HUES6 (cell line): Measurements from ENCODE around the gene GPR25.

ENCODE experiments used
- H3K27ac ChIP-seq: 2 replicates; pipeline ENCODE4 v1.7.0; 2013; ENCODE audit warnings: low read depth, mild to moderate bottlenecking, low read length, inconsistent platforms
- H3K27me3 ChIP-seq: 2 replicates; pipeline ENCODE4 v1.6.1; 2013; ENCODE audit warnings: low read length; ENCODE audit not compliant: control insufficient read depth, insufficient read depth
- H3K36me3 ChIP-seq: 2 replicates; pipeline ENCODE4 v1.6.1; 2013; ENCODE audit warnings: low read length; ENCODE audit not compliant: control insufficient read depth, insufficient read depth
- H3K4me1 ChIP-seq: 2 replicates; pipeline ENCODE4 v1.6.1; 2013; ENCODE audit warnings: low read length; ENCODE audit not compliant: control insufficient read depth, insufficient read depth
- H3K4me3 ChIP-seq: 2 replicates; pipeline ENCODE4 v1.5.1; 2013; ENCODE audit warnings: low read depth, low read length
- H3K9ac ChIP-seq: one replicate; pipeline ENCODE4 v1.6.1; 2013; ENCODE audit warnings: mild to moderate bottlenecking, low read length
- H3K9me3 ChIP-seq: 2 replicates; pipeline ENCODE4 v1.6.1; 2013; ENCODE audit warnings: low read depth, low read length; ENCODE audit not compliant: control insufficient read depth, insufficient read depth

GPR25 gene

GRCh38 chr1:200856716-200857357, 15.9 kb upstream of the GPR25 start:
- Histone ChIP-seq H3K4me3 (no peak overlapping the region), H3K36me3 (peaks cover 54% of the 10 kb centered on the region), H3K9ac (no peak overlapping the region), H3K4me1 (no peaks in the 10 kb centered on the region), H3K27me3 (no peaks in the 10 kb centered on the region), H3K9me3 (no peaks in the 10 kb centered on the region), H3K27ac (no peak overlapping the region)

GRCh38 chr1:200857804-200858203, 15.0 kb upstream of the GPR25 start:
- Histone ChIP-seq H3K9me3 (no peaks in the 10 kb centered on the region), H3K4me3 (no peak overlapping the region), H3K27me3 (no peaks in the 10 kb centered on the region), H3K4me1 (no peaks in the 10 kb centered on the region), H3K36me3 (peaks cover 51% of the 10 kb centered on the region), H3K27ac (no peak overlapping the region), H3K9ac (no peak overlapping the region)

- Histone ChIP-seq H3K36me3 (peaks cover 16% of the 10 kb centered on the region), H3K9me3 (no peaks in the 10 kb centered on the region), H3K4me1 (no peaks in the 10 kb centered on the region), H3K4me3 (no peak overlapping the region), H3K9ac (no peak overlapping the region), H3K27me3 (no peaks in the 10 kb centered on the region), H3K27ac (no peak overlapping the region)
Measured at GRCh38 chr1:200861937-200862647, 10.7 kb upstream of the GPR25 start.

GRCh38 chr1:200862713-200863415, 9.9 kb upstream of the GPR25 start:
- Histone ChIP-seq H3K27ac (no peak overlapping the region), H3K9ac (no peak overlapping the region), H3K4me1 (no peaks in the 10 kb centered on the region)

GRCh38 chr1:200866116-200866515, 6.7 kb upstream of the GPR25 start:
- Histone ChIP-seq H3K27me3 (no peaks in the 10 kb centered on the region), H3K36me3 (peaks cover 2% of the 10 kb centered on the region; the same call in 1 of the 2 replicates), H3K27ac (no peak overlapping the region), H3K4me3 (no peak overlapping the region), H3K9ac (no peak overlapping the region), H3K9me3 (no peaks in the 10 kb centered on the region), H3K4me1 (no peaks in the 10 kb centered on the region)

More at GRCh38 chr1:200862713-200863415, 9.9 kb upstream of the GPR25 start:
- Histone ChIP-seq H3K4me3 (no peak overlapping the region), H3K36me3 (peaks cover 8% of the 10 kb centered on the region), H3K9me3 (no peaks in the 10 kb centered on the region), H3K27me3 (no peaks in the 10 kb centered on the region)

- no peak overlapping the region for H3K27ac ChIP-seq
- peaks cover 2% of the 10 kb centered on the region; the same call in 1 of the 2 replicates for H3K36me3 ChIP-seq
- H3K4me3 ChIP-seq, result no peak overlapping the region
- no peaks in the 10 kb centered on the region for H3K9me3 ChIP-seq
- H3K9ac ChIP-seq, result no peak overlapping the region
- H3K4me1 ChIP-seq, result no peaks in the 10 kb centered on the region
- H3K27me3 ChIP-seq, result no peaks in the 10 kb centered on the region
Measured at GRCh38 chr1:200866521-200866920, 6.3 kb upstream of the GPR25 start.

- Histone ChIP-seq H3K9ac (no peak overlapping the region), H3K36me3 (peaks cover 2% of the 10 kb centered on the region; the same call in 1 of the 2 replicates), H3K27me3 (no peaks in the 10 kb centered on the region), H3K4me3 (no peak overlapping the region), H3K27ac (no peak overlapping the region), H3K9me3 (no peaks in the 10 kb centered on the region), H3K4me1 (no peaks in the 10 kb centered on the region)
Measured at GRCh38 chr1:200867018-200867811, 5.6 kb upstream of the GPR25 start.

GRCh38 chr1:200869376-200869752, 3.4 kb upstream of the GPR25 start:
- H3K27me3 ChIP-seq, result no peaks in the 10 kb centered on the region; the same call in 1 of the 2 replicates
- H3K4me1 ChIP-seq, result no peaks in the 10 kb centered on the region
- H3K9me3 ChIP-seq, result no peaks in the 10 kb centered on the region
- no peak overlapping the region for H3K4me3 ChIP-seq
- no peaks in the 10 kb centered on the region for H3K36me3 ChIP-seq
- no peak overlapping the region for H3K9ac ChIP-seq
- no peak overlapping the region for H3K27ac ChIP-seq

GRCh38 chr1:200869753-200870391, 2.9 kb upstream of the GPR25 start:
- Histone ChIP-seq H3K9ac (no peak overlapping the region), H3K36me3 (no peaks in the 10 kb centered on the region), H3K9me3 (no peaks in the 10 kb centered on the region)

GRCh38 chr1:200873116-200873670, 412 bp downstream of the GPR25 start:
- Histone ChIP-seq H3K9ac (no peak overlapping the region), H3K27me3 (no peaks in the 10 kb centered on the region; the same call in 1 of the 2 replicates)

More at GRCh38 chr1:200869753-200870391, 2.9 kb upstream of the GPR25 start:
- Histone ChIP-seq H3K27ac (no peak overlapping the region), H3K4me1 (no peaks in the 10 kb centered on the region), H3K27me3 (no peaks in the 10 kb centered on the region; the same call in 1 of the 2 replicates), H3K4me3 (no peak overlapping the region)

More at GRCh38 chr1:200873116-200873670, 412 bp downstream of the GPR25 start:
- no peak overlapping the region; the same call in 1 of the 2 replicates for H3K4me3 ChIP-seq
- no peaks in the 10 kb centered on the region for H3K36me3 ChIP-seq
- H3K27ac ChIP-seq, result no peak overlapping the region
- H3K9me3 ChIP-seq, result no peaks in the 10 kb centered on the region
- H3K4me1 ChIP-seq, result peaks cover 5% of the 10 kb centered on the region; the same call in 1 of the 2 replicates
